Measurements from ENCODE around the gene RIMS4.

- TF ChIP-seq CTCF (IDR thresholded peaks at IDR 0.05) (no peak), POLR2AphosphoS5 (IDR thresholded peaks at IDR 0.05) (no peak), EP300 (IDR thresholded peaks at IDR 0.05) (no peak), POLR2A (IDR thresholded peaks at IDR 0.05; ENCODE audit: low read depth) (no peak)
These were observed 88.6 kb downstream of the RIMS4 start for GRCh38 chr20:44721785-44722054.
